GM19238 (cell line): ENCODE data around the gene ROPN1L.
"Not testable (repeated sequence)": the region's sequence is repeated elsewhere in the genome, so short reads cannot be mapped to it uniquely, and the experiment has no call there.

Experiments
- DNase-seq: peaks from one replicate; pipeline ENCODE4 v3.0.0; 2011; ENCODE audit warnings: low spot score; ENCODE audit not compliant: insufficient read length

ROPN1L gene

DNA sequence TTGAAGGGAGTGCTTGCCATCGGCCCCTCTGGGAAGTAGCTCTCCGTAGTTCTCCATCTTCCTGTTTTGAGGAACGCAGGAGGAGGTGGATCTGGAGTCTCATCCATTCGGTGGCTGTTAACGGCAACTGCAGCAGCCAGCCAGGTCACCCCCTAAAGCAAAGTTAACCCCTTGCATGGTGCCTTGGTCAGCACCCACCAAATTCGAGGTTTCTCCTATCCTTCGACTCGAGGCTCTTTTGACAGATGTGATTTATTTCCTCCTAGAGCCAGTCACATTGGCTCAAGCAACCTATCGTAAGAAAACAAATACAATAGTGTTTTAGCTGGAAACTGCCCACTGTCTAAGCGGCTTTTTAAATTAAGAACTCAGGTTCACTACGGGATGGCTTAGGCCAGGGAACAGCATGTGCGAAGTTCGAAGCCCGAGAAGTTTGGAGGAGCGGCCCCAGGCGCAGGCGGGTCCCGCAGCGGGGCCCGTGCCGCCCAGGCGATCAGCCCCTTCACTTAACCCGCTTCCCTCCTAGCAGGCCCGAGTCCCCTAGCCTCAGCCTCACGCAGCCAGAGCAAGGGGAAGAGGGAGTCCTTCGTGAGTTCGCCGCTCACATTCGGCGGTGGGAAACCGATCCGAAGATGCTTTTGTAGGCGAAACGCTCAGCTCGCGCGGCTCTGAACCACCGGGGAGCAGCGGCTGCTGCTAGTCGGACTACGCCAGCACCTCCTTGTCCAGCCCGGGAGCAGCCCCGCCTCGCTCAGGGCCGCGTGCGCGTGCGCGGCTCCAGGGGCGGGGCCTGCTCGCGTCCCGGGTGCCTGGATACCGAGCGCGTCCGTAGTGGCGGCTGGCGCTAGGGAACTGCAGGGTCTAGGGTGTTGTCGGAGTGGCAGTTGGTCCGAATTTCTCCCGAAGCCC is at the start of gene ROPN1L:
Gene ROPN1L (plus strand): TSS at position 797 of the 909 bp plus-strand sequence. CDS start 289 bp downstream, outside the sequence.
- peak; percentile 91 for DNase-seq

DNA sequence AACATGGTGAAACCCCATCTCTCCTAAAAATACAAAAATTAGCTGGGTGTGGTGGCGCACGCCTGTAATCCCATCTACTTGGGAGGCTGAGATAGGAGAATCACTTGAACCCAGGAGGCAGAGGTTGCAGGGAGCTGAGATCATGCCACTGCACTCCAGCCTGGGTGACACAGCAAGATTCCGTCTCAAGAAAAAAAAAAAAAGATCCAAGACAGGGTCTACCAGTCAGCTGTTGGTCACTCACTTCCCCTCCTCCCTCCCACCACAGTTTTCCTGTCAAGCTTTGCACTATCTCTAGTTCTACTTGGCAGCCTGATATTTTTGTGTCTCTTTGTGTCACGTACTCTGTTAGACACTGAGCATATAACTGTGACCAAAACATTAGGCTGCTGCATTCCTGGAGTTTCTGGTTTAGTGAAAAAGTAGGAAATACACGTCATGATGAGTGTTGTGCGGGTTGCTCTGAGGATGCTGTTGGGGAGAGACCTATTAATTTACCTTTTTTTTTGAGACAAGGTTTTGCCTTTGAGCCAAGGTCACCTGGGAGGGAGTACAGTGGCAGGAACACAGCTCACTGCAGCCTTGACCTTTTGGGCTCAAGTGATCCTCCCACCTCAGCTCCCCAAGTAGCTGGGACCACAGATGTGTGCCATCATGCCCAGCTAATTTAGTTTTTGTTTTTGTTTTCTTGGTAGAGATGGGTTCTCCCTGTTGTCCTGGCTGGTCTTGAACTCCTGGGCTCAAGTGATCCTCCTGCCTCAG is 48.9 kb upstream of the ROPN1L start:
- DNase-seq, result not testable (repeated sequence)

DNA sequence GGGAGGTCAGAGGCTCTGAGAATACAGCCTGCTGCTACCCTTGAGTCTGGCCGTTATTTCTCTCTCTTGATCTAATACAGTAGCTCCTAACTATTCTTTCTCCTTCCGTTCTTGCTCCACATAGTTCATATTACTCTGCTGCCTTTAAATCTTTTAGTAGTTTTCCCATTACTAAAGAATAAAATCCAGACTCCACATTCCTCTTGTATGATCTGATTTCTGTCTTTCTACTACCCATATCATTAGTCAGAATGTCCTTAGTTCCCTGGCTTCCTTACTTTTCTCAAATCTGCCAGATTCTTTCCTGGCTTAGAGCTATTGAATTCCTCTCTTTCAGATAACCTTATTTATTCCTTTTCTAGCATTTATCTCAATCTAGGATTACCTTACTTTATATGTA is 48.2 kb upstream of the ROPN1L start:
- no peak for DNase-seq

DNA sequence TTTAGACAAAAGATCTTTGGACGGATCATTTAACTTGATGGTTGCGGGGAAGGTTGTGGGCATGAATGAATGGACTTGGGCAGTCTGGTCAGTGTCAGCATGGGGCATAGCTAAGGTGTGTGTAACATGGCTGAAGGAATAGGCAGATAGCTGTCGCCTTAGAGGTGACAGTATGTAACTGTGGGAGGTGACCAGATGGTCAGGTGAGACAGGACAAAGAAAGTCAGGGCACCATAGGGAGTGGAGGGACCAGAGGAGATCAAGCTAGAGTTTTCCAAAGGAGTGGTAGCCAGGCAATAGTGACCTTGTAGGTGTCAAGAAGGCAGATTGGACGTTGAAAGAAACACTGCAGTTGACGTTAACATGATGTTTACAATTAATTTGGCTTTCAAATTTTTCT is 45.1 kb upstream of the ROPN1L start:
- DNase-seq, result no peak

DNA sequence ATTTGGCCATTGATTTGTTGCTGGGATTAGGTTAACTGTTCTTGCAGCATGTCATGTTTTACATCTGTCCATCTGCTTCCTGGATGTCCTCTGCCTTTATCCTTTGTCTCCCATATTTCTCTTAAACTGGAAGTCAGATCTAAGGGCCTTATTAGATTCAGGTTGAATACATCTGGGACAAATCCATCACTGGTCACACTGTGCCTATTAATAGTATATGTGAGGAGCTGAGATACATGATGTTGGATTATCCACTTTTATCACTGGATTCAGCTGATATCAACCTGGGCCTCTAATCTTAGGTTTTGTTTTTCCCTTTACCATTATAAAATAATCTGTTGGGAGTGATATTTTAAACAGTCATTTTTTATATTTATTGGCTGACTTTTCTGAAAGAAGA is 41.8 kb upstream of the ROPN1L start:
- no peak for DNase-seq

DNA sequence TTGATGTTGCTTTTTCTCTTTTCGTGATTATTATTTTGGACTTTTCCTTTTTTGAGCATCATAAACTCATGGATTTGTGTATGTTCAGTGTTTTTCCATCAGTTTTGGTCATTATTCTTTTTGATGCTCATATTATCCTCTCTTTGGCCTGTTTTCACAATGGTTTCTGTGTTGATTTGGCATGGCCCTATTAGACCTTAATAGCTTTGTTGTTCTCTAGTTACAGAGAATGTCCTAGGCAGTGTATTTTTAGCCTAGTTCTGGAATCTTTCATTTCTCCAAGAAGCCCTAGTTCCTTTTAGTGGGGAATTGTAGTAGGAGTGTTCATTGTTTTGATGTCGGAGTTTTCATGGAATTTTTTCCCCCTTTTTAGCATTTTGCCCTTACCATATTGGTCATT is 41.3 kb upstream of the ROPN1L start:
- no peak for DNase-seq

DNA sequence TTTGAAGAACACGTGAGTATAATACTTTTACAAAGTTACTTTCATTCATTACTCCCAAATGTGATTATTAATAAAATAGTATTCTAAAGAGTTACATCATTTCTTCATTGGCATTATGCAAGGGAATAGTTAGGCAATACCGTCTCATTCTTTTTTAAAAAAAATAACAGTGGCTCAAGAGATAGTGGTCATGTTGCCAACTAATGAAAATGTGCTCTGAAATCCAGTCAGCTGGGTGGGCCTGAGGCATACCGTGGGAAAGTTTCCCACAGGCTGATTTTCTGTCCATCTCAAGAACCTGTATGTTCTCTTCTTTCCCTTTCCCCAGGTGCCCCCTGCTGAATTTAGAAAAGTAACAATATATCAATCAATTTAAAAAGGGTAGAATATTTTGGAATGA is 40.8 kb upstream of the ROPN1L start:
- no peak for DNase-seq

DNA sequence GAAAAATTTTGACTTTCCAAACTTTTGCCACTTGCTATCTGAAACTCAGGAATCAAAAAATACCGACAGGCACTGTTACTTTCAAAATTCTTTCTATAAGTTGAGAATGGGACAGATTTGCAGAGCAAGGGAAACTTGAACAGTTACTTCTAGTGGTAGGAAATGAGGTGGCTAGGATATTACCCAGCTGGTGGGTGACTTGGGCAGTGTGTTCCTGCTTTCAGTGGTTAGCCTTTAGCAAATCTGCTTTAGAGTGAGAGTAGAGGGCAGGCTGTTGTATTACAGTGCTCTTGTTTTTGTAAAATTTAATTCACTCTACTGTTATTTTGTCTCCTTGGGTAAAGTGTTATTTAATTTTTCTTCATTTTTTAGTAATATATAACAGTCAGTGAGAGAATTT is 40.2 kb upstream of the ROPN1L start:
- DNase-seq, result no peak

DNA sequence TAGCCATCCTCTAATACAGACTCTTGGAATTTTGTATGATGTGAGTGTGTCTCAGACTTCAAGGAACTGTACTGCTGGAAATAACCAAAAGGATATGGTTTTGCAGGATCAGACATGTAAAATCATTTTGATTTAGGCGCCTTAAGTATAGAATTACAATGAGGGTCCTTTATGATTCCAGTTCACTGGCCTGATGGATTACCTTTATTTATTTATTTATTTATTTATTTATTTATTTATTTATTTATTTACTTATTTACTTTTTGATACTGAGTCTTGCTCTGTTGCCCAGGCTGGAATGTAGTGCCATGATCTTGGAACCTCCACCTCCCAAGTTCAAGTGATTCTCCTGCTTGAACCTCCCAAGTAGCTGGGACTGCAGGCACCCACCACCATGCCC is 37.9 kb upstream of the ROPN1L start:
- no peak for DNase-seq

DNA sequence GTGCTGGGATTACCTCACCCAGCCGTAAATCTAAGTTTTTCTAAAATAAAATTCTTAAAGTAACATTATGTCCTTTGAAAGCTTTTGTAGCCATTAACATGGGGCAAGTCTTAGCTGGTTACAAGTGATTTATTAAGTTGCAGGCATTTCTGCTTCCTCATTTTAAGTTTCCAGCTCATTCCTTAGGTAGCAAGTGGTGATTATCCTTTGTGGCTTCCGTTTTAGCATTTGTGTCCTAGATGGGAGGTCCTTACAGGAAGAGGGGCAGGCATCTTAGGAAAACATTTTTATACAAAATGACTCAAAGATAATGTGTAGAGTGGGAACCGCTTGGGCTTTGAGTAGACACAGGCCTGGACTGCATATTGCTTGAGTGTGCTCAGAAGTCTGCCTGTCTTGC is 35.0 kb upstream of the ROPN1L start:
- DNase-seq, result no peak

DNA sequence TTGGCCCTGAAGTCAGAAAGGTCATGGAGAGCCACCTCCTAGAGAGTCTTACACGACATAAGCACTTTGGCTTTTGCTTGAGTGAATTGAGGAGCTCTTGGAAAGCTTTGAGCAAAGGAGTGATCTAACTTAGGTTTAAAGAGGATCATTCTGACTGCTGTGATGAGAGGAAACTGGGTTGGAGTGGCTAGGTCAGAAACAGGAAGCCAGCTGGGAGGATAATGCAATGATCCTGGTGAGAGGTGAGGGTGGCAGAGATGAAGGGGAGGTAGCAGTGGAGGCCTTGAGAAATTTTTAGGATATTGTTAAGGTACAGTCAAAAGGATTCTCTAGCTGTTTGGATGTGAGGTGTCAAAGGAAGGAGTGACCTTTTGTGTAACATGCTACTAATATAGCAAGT is 32.2 kb upstream of the ROPN1L start:
- no peak for DNase-seq

DNA sequence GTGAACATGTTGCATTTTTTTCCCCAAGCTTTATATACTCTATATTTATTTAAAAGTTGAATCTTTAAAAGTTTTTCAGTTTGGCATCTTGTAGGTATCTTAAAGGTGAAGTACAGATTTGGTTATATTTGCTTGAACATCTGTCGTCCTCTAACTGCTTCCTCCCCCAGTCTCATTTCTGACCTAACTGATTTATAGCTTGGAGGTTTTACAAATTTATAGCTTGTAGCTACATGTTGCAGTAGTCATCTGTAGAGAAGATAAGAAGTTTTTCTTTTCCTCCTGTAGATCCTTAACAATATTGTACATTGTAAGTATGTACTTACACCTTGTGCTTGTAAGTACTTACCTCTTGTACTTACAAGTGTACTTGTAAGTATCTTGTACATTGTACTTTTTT is 31.0 kb upstream of the ROPN1L start:
- DNase-seq, result no peak

DNA sequence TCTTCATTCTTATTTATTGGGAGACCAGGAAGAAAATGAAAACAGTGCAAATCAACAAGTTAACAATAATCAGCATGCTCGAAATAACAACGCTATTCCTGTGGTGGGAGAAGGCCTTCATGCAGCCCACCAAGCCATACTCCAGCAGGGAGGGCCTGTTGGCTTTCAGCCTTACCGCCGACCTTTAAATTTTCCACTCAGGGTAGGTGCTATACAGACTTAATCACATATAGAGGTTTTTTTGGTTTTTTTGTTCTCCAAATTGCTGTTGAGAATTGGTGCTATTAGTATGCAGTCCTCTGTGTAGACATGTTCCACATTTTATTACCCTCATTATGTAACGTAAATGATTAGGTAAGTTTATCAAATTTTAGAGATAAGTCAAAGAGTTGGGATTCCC is 30.3 kb upstream of the ROPN1L start:
- DNase-seq, result no peak

DNA sequence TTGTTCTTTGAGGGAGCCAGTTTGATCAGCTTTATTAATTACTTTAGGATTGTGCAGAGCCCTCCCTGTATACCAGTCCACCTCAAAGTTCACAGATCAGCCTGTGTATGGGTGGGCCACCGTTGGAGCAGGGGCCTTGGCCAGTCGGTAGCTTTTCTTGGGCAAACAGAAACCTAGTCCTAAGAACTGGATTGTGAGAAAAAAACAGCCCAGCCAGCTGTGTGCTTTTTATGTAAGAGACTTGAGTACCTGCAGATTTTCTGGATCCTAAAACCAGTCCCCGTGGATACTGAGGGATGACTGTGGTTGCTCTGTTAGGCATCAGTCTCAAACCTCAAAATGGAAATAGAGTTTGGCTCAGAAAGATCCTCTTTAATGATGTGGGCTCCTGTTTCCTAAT is 24.8 kb upstream of the ROPN1L start:
- no peak for DNase-seq

DNA sequence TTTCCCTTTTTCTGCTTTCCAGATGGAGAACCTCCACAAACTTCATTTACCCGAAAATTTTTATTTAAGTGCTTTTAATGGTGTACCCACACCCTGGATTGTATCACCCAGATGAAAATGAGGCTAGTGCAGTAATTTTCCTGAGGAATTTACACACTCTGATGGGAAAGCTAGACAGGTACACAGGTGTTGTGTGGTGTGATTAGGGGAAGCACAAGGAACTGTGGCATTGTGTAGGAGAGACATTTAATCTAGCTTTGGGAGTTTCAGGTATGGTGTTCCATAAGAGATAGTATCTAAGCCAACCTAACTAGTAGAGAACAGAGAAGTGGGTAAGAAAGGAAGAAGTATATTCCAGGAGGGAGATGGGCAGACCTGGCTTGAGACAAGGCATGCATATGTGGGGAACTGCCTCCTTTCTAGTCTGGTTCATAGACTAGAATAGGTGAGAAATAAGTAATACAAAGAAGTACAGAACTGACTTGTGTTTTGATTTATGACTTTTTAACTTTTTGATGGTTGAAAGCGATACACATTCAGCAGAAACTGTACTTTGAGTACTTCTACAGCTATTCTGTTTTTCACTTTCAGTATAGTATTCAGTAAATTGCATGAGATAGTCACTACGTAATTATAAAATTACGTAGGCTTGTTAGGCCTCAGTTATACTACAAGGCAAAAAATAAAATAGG is 22.9 kb upstream of the ROPN1L start:
- DNase-seq, result no peak

DNA sequence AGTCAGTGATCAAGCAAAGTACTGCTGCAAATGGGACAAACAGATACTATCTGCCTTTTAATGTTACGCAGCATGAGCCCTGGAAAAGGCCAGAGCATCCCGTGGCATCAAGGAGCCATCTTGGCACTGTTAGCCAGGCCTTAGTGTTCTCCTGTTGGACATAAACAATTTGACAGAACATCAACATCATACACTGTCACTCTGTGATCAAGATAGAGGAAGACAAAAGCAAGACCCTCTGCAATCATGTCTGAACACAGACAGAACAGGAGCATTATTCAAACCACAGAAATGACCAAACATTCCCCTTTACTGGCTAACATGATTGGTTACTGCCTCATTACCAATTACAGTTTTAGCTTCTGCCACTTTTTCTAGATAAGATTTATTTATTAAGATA is 21.2 kb upstream of the ROPN1L start:
- no peak for DNase-seq

DNA sequence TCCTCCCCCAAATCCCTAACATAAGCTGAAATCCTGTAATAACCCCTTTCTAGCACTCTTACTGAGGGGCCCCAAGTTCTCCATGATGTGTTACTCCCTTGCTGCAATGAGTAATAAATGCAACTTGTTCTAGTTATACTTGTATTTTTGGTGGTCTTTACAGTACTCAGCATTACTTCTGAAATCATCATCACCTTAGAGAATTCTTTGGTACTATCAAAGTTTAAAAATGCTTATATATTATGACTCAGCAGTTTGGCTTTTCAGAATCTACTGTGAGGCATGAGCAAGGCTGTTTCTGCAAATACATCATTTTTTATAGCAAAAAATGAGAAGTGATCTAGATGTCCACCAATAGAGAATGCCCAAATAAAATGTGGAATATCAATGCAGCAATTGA is 20.7 kb upstream of the ROPN1L start:
- DNase-seq, result no peak

DNA sequence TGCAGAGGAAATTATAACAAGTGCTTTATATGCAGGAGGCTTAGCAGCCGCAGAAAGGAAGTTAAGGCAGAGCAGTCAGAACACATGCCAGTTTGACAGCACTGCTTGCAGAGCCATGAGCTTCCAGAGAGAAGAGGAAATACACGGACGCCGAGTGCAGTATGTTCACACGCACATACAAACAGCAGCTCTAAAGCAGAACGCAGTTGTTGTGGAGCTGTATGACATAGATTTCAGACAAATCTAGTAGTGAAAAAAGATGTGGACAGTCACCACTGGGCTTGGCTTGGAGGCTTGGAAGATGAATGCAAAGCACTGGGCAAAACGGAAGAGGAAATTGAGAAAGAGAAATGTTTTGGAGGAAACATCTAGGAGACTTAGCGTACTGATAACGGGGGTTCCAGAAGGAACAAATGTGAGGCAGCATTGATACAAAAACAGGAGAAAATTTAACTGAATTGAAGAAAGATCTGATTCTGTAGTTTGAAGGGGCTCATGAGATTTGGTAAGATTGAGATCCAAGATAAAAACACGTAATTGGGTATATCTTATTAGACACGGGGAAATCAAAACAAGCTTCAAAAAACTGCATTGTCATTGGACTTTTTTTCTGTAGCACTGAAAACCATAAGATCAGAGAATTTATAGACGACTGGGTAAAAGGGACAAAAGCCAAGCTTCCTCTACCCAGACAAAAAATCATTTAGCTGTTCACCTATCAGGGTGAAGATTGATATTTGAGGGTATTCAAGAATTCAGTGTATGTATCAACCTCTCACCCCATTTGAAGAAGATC is 19.6 kb upstream of the ROPN1L start:
- DNase-seq, result no peak

DNA sequence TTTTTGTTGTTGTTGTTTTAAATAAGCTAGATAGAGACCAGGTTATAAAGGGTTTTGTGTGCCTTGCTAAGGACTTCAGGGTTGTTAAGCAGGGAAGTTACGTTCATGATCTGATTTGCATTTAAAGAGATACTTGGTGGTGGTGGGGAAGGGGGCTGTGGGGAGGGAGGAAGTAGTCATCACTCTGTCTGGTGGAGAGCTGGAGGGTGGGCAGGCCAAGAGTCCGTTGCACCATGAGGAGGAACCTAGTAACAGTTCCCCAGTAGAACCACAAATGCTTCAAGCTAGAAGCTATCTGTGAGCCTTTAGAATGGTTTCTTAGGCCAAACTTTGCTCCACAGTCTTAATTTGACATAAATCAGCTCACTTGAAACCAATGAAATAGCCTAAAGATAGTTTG is 18.7 kb upstream of the ROPN1L start:
- no peak for DNase-seq

DNA sequence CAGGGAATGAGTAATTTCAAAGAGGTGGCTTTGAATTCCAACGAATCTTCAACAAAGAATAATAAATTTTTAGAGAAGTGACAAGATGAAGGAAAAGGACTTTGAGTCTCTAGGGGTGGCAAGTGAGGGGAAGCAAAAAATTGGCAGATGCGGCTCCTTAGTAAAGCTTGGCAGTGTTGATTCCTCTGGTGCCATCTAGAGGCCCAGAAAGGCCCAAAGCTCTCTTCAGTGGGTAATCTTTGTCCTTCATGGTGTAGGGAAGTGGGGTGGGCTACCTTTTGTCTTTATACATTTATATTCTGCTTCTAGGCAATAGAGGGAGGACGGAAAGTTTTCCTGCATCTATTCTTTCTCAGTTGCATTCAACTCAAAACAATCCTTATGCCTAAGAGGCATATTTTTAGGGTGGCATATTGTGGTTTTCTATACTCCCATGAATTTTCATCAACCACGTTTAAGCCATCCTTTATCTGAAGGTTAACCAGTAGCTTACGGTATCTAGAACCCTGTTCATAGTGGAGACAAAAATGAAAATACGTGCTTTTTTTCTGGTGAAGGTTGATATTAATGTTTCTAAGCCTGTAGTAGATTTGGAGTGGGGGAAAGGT is 17.5 kb upstream of the ROPN1L start:
- no peak for DNase-seq

DNA sequence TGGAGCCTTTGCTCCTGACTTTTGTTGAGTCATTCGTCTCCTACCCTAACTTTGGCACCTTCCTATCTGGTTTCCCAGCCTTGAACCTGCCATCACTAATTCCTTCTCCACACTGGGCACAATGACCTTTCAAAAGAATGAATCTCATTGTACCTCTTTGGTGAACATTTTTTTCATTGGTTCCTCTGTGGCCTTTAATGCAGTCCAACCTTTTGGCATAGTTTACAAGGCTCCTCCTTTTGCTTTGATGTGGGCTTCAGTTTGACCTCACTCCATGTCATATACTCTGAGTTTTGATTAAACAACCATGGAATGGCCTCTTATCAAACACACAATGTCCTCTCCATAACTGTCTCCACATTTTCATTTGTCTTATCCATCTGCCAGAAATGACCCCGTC is 14.5 kb upstream of the ROPN1L start:
- DNase-seq, result no peak
